Coronary artery (tissue), 2 donors: ENCODE data around the gene TMEM132D.

Source experiments
- DNase-seq: peaks from one replicate; pipeline ENCODE4 v3.0.0-alpha.2; 2017; ENCODE audit warnings: low spot score
- H3K27ac ChIP-seq, 2 donors: fragments of 200-600 bp; sonication (generic); one replicate each; pipeline ENCODE4 v1.5.1; 2016 to 2019
- H3K4me3 ChIP-seq: fragments of 200-600 bp; sonication (generic); 2 replicates; pipeline ENCODE4 v1.5.1; 2016; ENCODE audit warnings: mild to moderate bottlenecking, moderate library complexity
- TF ChIP-seq, protein P1 (sequence below): fragments of 200-600 bp; sonication (generic); IDR thresholded peaks from one replicate; pipeline ENCODE4 v1.5.1; 2019; ENCODE audit warnings: antibody characterized with exemption

Gene TMEM132D

DNA sequence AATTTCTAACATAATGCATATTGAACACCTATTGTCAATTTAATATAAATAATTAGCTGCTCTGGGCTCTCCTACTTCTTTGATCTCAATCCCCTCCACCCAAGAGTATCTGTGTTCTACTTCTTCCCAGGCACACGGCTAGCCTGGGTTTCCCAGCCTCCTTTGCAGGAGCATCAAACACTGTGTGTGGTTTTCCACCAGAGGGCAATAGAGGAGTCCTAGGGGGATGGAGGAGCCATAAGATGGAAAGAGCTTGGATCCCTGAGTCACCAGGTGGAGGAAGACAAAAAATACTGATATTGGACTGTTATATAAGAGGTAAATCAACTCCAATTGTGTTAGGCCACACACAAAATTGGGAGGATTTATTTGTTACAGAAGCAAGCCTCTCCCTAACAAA lies 716.9 kb downstream of the TMEM132D start:
- Histone ChIP-seq H3K27ac (no peak overlapping the region), H3K4me3 (no peak overlapping the region)
- no peak for DNase-seq
- TF ChIP-seq, protein P1, sequence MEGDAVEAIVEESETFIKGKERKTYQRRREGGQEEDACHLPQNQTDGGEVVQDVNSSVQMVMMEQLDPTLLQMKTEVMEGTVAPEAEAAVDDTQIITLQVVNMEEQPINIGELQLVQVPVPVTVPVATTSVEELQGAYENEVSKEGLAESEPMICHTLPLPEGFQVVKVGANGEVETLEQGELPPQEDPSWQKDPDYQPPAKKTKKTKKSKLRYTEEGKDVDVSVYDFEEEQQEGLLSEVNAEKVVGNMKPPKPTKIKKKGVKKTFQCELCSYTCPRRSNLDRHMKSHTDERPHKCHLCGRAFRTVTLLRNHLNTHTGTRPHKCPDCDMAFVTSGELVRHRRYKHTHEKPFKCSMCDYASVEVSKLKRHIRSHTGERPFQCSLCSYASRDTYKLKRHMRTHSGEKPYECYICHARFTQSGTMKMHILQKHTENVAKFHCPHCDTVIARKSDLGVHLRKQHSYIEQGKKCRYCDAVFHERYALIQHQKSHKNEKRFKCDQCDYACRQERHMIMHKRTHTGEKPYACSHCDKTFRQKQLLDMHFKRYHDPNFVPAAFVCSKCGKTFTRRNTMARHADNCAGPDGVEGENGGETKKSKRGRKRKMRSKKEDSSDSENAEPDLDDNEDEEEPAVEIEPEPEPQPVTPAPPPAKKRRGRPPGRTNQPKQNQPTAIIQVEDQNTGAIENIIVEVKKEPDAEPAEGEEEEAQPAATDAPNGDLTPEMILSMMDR = no peak

DNA sequence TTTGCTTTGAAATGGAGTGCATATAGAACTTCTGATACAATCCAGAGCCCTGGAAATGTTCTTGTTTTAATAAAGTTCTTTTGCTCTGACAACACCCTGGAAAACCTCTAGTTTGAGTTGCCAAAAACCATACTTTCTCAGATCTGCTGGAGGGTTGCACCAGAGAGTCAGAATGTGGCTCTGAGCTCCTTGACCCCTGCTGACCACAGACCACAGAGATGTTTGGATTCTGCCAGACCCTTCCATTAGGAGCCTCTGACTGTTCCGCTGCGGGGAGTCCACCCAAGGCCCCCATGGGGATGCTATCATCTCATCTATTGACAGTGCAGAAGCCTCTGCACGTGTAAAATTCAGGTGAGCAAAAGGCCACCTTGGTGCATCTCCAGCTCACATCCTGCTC lies 718.0 kb downstream of the TMEM132D start:
- H3K27ac ChIP-seq = no peak overlapping the region
- no peak for DNase-seq
- TF ChIP-seq, protein P1 = no peak

DNA sequence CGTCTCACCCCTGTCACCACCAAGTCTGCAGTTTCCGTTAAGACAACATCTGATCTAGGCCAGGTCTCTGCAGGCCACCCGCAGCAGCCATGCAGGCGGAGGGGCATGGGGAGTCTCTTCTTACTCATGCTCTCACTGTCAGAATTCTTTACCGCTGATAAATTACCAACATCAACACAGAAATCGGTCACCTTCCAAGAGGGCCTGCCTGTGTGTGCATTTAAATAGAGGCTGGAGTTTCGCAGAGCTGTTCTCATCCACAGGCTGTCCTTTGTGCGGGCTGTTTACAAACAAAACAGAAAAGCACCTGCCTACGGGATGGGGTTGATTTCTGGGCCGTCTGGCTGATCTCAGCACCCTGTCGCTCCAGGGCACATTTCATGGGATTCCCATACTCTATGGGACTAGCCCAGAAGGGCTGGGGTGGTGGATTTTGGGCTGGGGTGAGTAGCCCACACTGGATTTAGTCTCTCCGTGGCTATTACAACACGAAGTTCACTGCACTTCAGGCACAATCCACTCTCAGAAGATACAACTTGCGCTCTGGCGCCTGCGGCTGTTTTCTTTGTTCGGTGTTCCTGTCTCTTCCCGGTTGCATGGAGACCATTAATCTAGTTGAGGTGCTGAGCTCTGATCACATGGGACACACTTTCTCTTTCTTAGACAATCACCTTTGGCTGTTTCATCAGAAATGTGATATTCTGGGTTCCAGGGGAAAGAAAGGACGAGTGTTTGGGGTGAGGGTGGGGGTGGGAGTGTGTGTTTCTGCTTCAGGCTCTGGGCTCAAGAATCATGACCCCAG lies 719.5 kb downstream of the TMEM132D start:
- TF ChIP-seq, protein P1 = no peak
- H3K4me3 ChIP-seq = no peak overlapping the region
- H3K27ac ChIP-seq = no peak overlapping the region
- no peak for DNase-seq

More for the DNA sequence above, 718.0 kb downstream of the TMEM132D start:
- no peak overlapping the region for H3K4me3 ChIP-seq

DNA sequence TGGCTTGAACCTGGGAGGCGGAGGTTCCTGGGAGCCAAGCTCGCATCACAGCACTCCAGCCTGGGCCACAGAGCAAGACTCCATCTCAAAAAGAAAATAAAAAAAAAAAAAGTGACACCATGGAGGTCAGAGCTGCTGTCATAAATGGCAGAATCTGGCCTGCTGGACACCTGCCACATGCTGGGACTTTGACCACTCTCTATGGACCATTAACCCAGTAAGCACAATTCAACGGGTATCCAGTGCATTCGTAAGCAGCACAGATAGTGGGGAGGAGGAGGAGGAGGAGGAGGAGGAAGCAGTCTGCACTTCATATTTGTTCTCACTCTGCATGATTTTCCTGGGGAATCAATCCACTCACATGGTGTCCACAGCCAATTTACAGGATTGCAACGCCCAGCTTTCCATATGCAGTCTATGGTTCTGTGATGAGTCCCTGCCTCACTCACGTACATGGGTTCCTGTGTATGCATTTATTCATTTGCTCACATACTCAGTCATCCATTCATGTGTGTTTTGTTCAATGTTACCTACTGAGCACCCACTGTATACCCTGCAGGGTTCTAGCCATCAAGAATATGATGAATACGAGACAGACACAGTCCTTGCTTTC lies 723.8 kb downstream of the TMEM132D start:
- TF ChIP-seq, protein P1 = no peak
- Histone ChIP-seq H3K27ac (no peak overlapping the region), H3K4me3 (no peak overlapping the region)
- DNase-seq = no peak

DNA sequence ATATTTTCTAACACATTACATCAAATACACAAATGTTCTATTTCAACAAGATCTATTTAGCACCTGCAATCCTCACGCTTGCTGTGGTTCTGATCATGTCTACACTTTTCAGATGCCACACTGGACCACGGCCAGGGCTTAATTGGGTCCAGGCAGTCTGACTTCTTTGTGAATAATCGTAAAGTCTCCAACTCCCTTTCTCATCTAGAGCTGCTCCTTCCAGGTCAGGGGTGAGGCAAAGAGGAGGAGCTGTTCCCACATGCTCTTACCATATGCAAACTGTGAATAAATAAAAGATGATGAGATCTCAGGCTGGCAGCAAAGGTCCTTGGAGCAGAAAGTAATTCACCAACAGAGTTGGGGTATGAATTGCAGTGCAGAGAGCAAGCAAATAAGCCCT lies 733.9 kb downstream of the TMEM132D start:
- H3K4me3 ChIP-seq = no peak overlapping the region
- H3K27ac ChIP-seq = no peak overlapping the region
- DNase-seq = no peak
- TF ChIP-seq, protein P1 = no peak

DNA sequence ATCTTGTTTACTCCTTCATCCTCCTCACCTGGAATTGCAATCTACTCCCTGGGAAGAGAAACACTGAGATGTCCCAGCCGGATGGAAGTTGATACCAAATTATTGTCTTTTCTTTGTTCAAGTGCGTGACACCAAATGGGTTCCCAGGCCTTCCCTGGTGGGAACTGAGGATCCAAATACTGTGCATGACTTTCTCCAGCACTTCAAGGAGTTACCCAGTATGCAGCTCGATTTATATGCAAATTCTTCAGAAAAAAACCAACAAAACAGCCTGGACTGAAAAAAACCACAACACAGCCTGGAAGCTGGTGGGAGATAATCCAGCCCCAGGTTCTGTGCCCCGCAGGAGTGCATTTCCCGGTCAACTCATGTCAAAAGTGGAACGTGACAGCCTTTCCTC lies 740.0 kb downstream of the TMEM132D start:
- no peak for DNase-seq
- Histone ChIP-seq H3K27ac (no peak overlapping the region), H3K4me3 (no peak overlapping the region)
- TF ChIP-seq, protein P1 = no peak

DNA sequence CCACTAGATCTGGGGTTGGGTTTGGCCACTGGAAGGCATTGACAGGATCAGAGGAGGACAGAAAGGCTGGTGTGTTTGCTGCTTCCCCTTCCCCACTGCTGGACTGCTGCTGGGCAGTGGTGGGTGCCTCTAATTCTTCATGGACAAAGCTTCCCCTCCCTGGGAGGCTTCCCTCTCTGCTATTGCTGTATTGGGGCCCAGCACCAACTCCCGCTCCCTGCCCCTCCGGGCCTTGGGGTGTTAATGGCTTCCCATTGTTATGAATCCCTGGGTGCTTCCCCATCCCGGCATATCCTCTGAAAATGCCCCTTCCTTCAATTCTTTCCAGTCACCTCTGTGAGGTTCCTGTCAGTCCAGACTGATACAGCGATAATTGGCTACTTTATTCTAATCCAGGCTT lies 740.4 kb downstream of the TMEM132D start:
- H3K27ac ChIP-seq = no peak overlapping the region
- TF ChIP-seq, protein P1 = no peak
- DNase-seq = no peak
- H3K4me3 ChIP-seq = no peak overlapping the region
